Small intestine (tissue), 7 donors: ENCODE results near the gene PKP4. TPM values are rescaled to one million over a fixed set of nuclear protein-coding genes. Genes with fewer than 3 reads are reported as not detected.

Experiments used
- DNase-seq, 2 donors: peaks; one replicate each; pipeline versions ENCODE4 v3.0.0 to v3.0.0-alpha.2; 2013
- FAIRE-seq: peaks from 2 replicates; lab custom pipeline; 2012; peaks lifted over from hg19 to GRCh38; lab: Jason Lieb, UNC
- H3K27ac ChIP-seq, 3 donors: one replicate each; pipeline ENCODE4 v1.5.1; 2013; ENCODE audit warnings: low read length in 2 of 3, mild to moderate bottlenecking in 2 of 3, control low read depth in 1 of 3, inconsistent platforms in 1 of 3, low read depth in 1 of 3, moderate library complexity in 1 of 3
- H3K27me3 ChIP-seq, 3 donors: one replicate each; pipeline ENCODE4 v1.6.1; 2013; ENCODE audit warnings: low read length in 3 of 3, inconsistent platforms in 1 of 3; ENCODE audit not compliant: control insufficient read depth in 3 of 3, insufficient read depth in 3 of 3
- H3K36me3 ChIP-seq, 3 donors: one replicate each; pipeline ENCODE4 v1.6.1; 2013; ENCODE audit warnings: low read length in 3 of 3, inconsistent platforms in 1 of 3, low read depth in 1 of 3, mild to moderate bottlenecking in 1 of 3, moderate library complexity in 1 of 3; ENCODE audit not compliant: control insufficient read depth in 3 of 3, insufficient read depth in 2 of 3
- H3K4me1 ChIP-seq, 3 donors: one replicate each; pipeline ENCODE4 v1.6.1; 2013; ENCODE audit warnings: low read length in 2 of 3, inconsistent platforms in 1 of 3, low read depth in 1 of 3, mild to moderate bottlenecking in 1 of 3, moderate library complexity in 1 of 3; ENCODE audit not compliant: control insufficient read depth in 3 of 3, insufficient read depth in 2 of 3
- H3K4me3 ChIP-seq, 3 donors: one replicate each; pipeline ENCODE4 v1.5.1; 2013; ENCODE audit warnings: low read length in 3 of 3, control low read depth in 1 of 3, inconsistent platforms in 1 of 3, low read depth in 1 of 3, mild to moderate bottlenecking in 1 of 3, moderate library complexity in 1 of 3
- H3K9me3 ChIP-seq, 2 donors: one replicate each; pipeline ENCODE4 v1.6.1; 2013; ENCODE audit warnings: low read depth in 1 of 2, low read length in 1 of 2; ENCODE audit not compliant: control insufficient read depth in 2 of 2, insufficient read depth in 1 of 2
- WGBS, 3 donors: extraction: QIAGEN DNeasy Blood & Tissue Kit; methylation state at CpG; one replicate each; pipeline ENCODE4 v1.1.7; 2013; 5-methylcytosine and 5-hydroxymethylcytosine counted together
- polyA plus RNA-seq, 4 donors: library from polyadenylated mRNA; stranded (reverse) in 3 of 4; unstranded in 1 of 4; fragments of 200-250 nt in 3 of 4; fragments of 120-200 nt in 1 of 4; gene quantifications; one replicate each; pipeline versions ENCODE4 v1.2.1 to v1.2.3, GENCODE V29; 2013
- donor health status: healthy with polysubstance abuse.
- donor health status: control.
- donor health status: control.
- donor health status: Bipolar disorder and iron deficiency.
- donor health status: healthy.

PKP4 gene
- polyA plus RNA-seq, 4 donors: 16.8 to 54.3 (median 23.3) TPM

DNA sequence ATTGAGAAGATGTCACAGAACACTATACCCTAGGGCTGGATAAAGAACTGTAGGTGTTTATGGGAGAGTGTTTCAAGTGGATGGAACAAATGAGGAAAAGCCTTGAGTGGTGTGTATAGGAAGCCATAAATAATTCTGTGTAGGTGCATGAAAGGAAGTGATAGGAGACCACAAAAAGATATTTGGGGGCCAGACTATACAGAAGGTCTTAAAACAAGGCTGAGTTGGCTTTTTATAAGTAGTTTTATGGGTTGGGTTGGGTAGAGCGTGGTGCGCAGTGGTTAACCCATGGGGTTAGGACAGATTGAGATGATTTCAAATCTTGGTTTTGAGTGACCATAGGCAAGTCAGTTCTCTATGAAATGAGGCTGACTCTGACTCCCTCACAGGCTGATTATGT, 110.5 kb downstream of the PKP4 start:
- WGBS, 3 donors: 91 to 100% (median 93%) methylated on average over 2 of the region's 2 CpGs

GRCh38 chr2:158569284-158569683, 112.5 kb downstream of the PKP4 start:
- no peak for DNase-seq
- no peak for FAIRE-seq
- Histone ChIP-seq H3K4me1 (no peaks in the 10 kb centered on the region), H3K27me3 (no peaks in the 10 kb centered on the region), H3K4me3 (no peak overlapping the region), H3K27ac (no peak overlapping the region), H3K36me3 (no peaks in the 10 kb centered on the region), H3K9me3 (peaks cover 0 to 6% of the 10 kb centered on the region in 2 donors)
- 92 to 99% (median 95%) methylated on average over 2 of the region's 2 CpGs for WGBS, 3 donors

More for the DNA sequence above, 110.5 kb downstream of the PKP4 start:
- no peak for DNase-seq
- Histone ChIP-seq H3K4me1 (no peaks in the 10 kb centered on the region), H3K36me3 (no peaks in the 10 kb centered on the region), H3K27me3 (no peaks in the 10 kb centered on the region), H3K4me3 (no peak overlapping the region), H3K9me3 (peaks cover 0 to 2% of the 10 kb centered on the region in 2 donors), H3K27ac (no peak overlapping the region)
- FAIRE-seq: no peak

GRCh38 chr2:158570869-158571268, 114.1 kb downstream of the PKP4 start:
- Histone ChIP-seq H3K27ac (no peak overlapping the region), H3K9me3 (peaks cover 0 to 6% of the 10 kb centered on the region in 2 donors), H3K4me3 (no peak overlapping the region), H3K4me1 (no peaks in the 10 kb centered on the region), H3K27me3 (no peaks in the 10 kb centered on the region), H3K36me3 (no peaks in the 10 kb centered on the region)
- DNase-seq: no peak
- FAIRE-seq: no peak
- WGBS, 3 donors: 89 to 98% (median 95%) methylated on average over 3 of the region's 3 CpGs

- no peaks in the 10 kb centered on the region for H3K4me1 ChIP-seq
- no peaks in the 10 kb centered on the region for H3K36me3 ChIP-seq
- no peak overlapping the region for H3K27ac ChIP-seq
- H3K9me3 ChIP-seq: peaks cover 0 to 6% of the 10 kb centered on the region in 2 donors
- FAIRE-seq (no peak), DNase-seq (no peak)
- 85 to 100% (median 94%) methylated on average over 1 of the region's 1 CpG for WGBS, 3 donors
- H3K27me3 ChIP-seq: no peaks in the 10 kb centered on the region
- no peak overlapping the region for H3K4me3 ChIP-seq
These were observed 117.0 kb downstream of the PKP4 start for GRCh38 chr2:158573739-158574138.

- 56 to 72% (median 69%) methylated on average over 2 of the region's 2 CpGs for WGBS, 3 donors
- Histone ChIP-seq H3K9me3 (peaks cover 0 to 6% of the 10 kb centered on the region in 2 donors), H3K27me3 (no peaks in the 10 kb centered on the region), H3K4me3 (no peak overlapping the region), H3K27ac (no peak overlapping the region), H3K36me3 (peaks cover 0 to under 1% (median 0%) of the 10 kb centered on the region in 3 donors), H3K4me1 (no peaks in the 10 kb centered on the region)
- FAIRE-seq (no peak), DNase-seq (no peak)
These were observed 118.4 kb downstream of the PKP4 start for GRCh38 chr2:158575051-158575635.

- Histone ChIP-seq H3K4me1 (no peaks in the 10 kb centered on the region), H3K9me3 (peaks cover 0 to 3% of the 10 kb centered on the region in 2 donors), H3K27me3 (no peaks in the 10 kb centered on the region), H3K36me3 (peaks cover 0 to 5% (median 0%) of the 10 kb centered on the region in 3 donors), H3K4me3 (no peak overlapping the region), H3K27ac (no peak overlapping the region)
- FAIRE-seq: no peak
- DNase-seq: no peak
- WGBS, 3 donors: 96% methylated on average over 5 of the region's 5 CpGs
These were observed 120.4 kb downstream of the PKP4 start for GRCh38 chr2:158577141-158577540.

- Histone ChIP-seq H3K27me3 (no peaks in the 10 kb centered on the region), H3K9me3 (peaks cover 0 to under 1% of the 10 kb centered on the region in 2 donors), H3K4me3 (no peak overlapping the region), H3K27ac (no peak overlapping the region), H3K4me1 (no peaks in the 10 kb centered on the region), H3K36me3 (peaks cover 0 to 6% (median under 1%) of the 10 kb centered on the region in 3 donors)
- DNase-seq: no peak
- no peak for FAIRE-seq
- 94 to 100% (median 97%) methylated on average over 1 of the region's 1 CpG for WGBS, 3 donors
These were observed 122.1 kb downstream of the PKP4 start for GRCh38 chr2:158578703-158579330.

- no peak overlapping the region for H3K4me3 ChIP-seq
- H3K36me3 ChIP-seq: peaks cover 0 to 13% (median 2%) of the 10 kb centered on the region in 3 donors
- no peak overlapping the region for H3K27ac ChIP-seq
- 93 to 98% (median 95%) methylated on average over 2 of the region's 2 CpGs for WGBS, 3 donors
- H3K4me1 ChIP-seq: no peaks in the 10 kb centered on the region
- DNase-seq: no peak
- FAIRE-seq: no peak
- peaks cover 0 to 6% of the 10 kb centered on the region in 2 donors for H3K9me3 ChIP-seq
- H3K27me3 ChIP-seq: no peaks in the 10 kb centered on the region
These were observed 123.2 kb downstream of the PKP4 start for GRCh38 chr2:158579928-158580327.
